ENCODE results near the gene TMEM213. TPM values are rescaled to one million over a fixed set of nuclear protein-coding genes. Genes with fewer than 3 reads are reported as not detected.

The TMEM213 gene
- total and polyA plus RNA-seq, 2 of the 8 experiments (the other 6 are each of a cell fraction or from before 2014, with no cell fraction given): 0.21 to 0.67 TPM

GRCh38 chr7:138798836-138799235 lies 1.0 kb downstream of the TMEM213 start (continued):
- no peak for TF ChIP-seq CHD7 (IDR thresholded peaks at IDR 0.05; ENCODE audit: insufficient replicate concordance, low read length)
- TF ChIP-seq GTF2F1 (IDR thresholded peaks at IDR 0.05; ENCODE audit: borderline replicate concordance, low read depth, low read length): no peak
- TF ChIP-seq ATF2 (IDR thresholded peaks at IDR 0.05; ENCODE audit: low read length): no peak
- TF ChIP-seq NRF1 (IDR thresholded peaks at IDR 0.05; ENCODE audit: low read depth, low read length): no peak

Data from H1 (cell line).